SU-DHL-6 (cell line): ENCODE measurements around the gene CMA1.
"Not testable (repeated sequence)": the region's sequence is repeated elsewhere in the genome, so short reads cannot be mapped to it uniquely, and the experiment has no call there.

Experiments used
- H2AFZ ChIP-seq: fragments of 200-600 bp; sonication (generic); 2 replicates; pipeline ENCODE4 v1.6.1; 2014; ENCODE audit warnings: low read depth, mild to moderate bottlenecking, moderate library complexity, mixed read lengths, antibody characterized with exemption, low read length; ENCODE audit not compliant: severe bottlenecking
- H3F3A ChIP-seq: fragments of 200-600 bp; shearing (Covaris generic); 2 replicates; pipeline ENCODE4 v1.6.0; 2016; ENCODE audit warnings: antibody characterized with exemption, mild to moderate bottlenecking; ENCODE audit not compliant: insufficient read depth
- H3K27ac ChIP-seq: fragments of 200-600 bp; sonication (generic); 2 replicates; pipeline ENCODE4 v1.5.1; 2016; ENCODE audit warnings: low read depth, mild to moderate bottlenecking, low read length, moderate library complexity, mixed read lengths
- H3K27me3 ChIP-seq: fragments of 200-600 bp; sonication (generic), shearing (Covaris generic); 2 replicates; pipeline ENCODE4 v1.6.0; 2014; ENCODE audit warnings: mild to moderate bottlenecking, low read length
- H3K36me3 ChIP-seq: fragments of 200-600 bp; sonication (generic); 2 replicates; pipeline ENCODE4 v1.6.1; 2014; ENCODE audit warnings: mild to moderate bottlenecking, low read length, mixed read lengths
- H3K4me2 ChIP-seq: fragments of 300-600, 200-600 bp; shearing (Covaris generic), sonication (generic); 2 replicates; pipeline ENCODE4 v1.6.0; 2014; ENCODE audit warnings: low read length, low read depth, mild to moderate bottlenecking; ENCODE audit not compliant: poor library complexity, severe bottlenecking
- H3K4me3 ChIP-seq: fragments of 200-600 bp; sonication (generic); 2 replicates; pipeline ENCODE4 v1.5.1; 2014; ENCODE audit warnings: antibody characterized with exemption, low read length, mild to moderate bottlenecking, mixed read lengths; ENCODE audit not compliant: insufficient read depth, poor library complexity, severe bottlenecking
- H3K79me2 ChIP-seq: fragments of 200-600 bp; sonication (generic); 2 replicates; pipeline ENCODE4 v1.6.1; 2014; ENCODE audit warnings: mild to moderate bottlenecking, low read length, moderate library complexity; ENCODE audit not compliant: insufficient read depth
- H3K9ac ChIP-seq: fragments of 200-600 bp; sonication (generic); 2 replicates; pipeline ENCODE4 v1.7.0; 2014; ENCODE audit warnings: mild to moderate bottlenecking, low read length
- H3K9me2 ChIP-seq: fragments of 200-600 bp; sonication (generic); replicated peaks from 2 replicates; pipeline ENCODE4 v1.6.1; 2014; ENCODE audit warnings: low read length; ENCODE audit not compliant: insufficient read depth
- H3K9me3 ChIP-seq: fragments of 200-600 bp; sonication (generic); 2 replicates; pipeline ENCODE4 v1.6.1; 2014; ENCODE audit warnings: low read length, mixed read lengths; ENCODE audit not compliant: insufficient read depth
- H4K20me1 ChIP-seq: fragments of 200-600 bp; sonication (generic); 2 replicates; pipeline ENCODE4 v1.6.1; 2014; ENCODE audit warnings: low read depth, mild to moderate bottlenecking, antibody characterized with exemption, low read length, moderate library complexity, mixed read lengths
- EZH2phosphoT487 ChIP-seq: fragments of 200-600 bp; sonication (generic), shearing (Covaris generic); conservative IDR thresholded peaks from 2 replicates; pipeline ENCODE4 v1.6.1; 2018; ENCODE audit warnings: mild to moderate bottlenecking, antibody characterized with exemption, low read length, moderate library complexity, mixed read lengths
- TF ChIP-seq, protein P1 (sequence below): fragments of 200-600 bp; sonication (generic); IDR thresholded peaks from one replicate; pipeline ENCODE4 v1.5.1; 2017; ENCODE audit warnings: antibody characterized with exemption, mild to moderate bottlenecking, low read length, moderate library complexity; ENCODE audit not compliant: insufficient read depth, poor library complexity, severe bottlenecking

The CMA1 gene

GRCh38 chr14:24535737-24536136 lies 27.7 kb upstream of the CMA1 start:
- Histone ChIP-seq H3K36me3 (no peaks in the 10 kb centered on the region), H3F3A (no peaks in the 10 kb centered on the region), H3K27me3 (no peaks in the 10 kb centered on the region), H3K4me3 (no peak overlapping the region), H2AFZ (no peak overlapping the region), H3K9me2 (no peaks in the 10 kb centered on the region), H3K9me3 (no peaks in the 10 kb centered on the region), H4K20me1 (no peaks in the 10 kb centered on the region), H3K4me2 (no peak overlapping the region), H3K27ac (no peak overlapping the region), H3K79me2 (no peaks in the 10 kb centered on the region), H3K9ac (no peak overlapping the region)
- TF ChIP-seq, protein P1, sequence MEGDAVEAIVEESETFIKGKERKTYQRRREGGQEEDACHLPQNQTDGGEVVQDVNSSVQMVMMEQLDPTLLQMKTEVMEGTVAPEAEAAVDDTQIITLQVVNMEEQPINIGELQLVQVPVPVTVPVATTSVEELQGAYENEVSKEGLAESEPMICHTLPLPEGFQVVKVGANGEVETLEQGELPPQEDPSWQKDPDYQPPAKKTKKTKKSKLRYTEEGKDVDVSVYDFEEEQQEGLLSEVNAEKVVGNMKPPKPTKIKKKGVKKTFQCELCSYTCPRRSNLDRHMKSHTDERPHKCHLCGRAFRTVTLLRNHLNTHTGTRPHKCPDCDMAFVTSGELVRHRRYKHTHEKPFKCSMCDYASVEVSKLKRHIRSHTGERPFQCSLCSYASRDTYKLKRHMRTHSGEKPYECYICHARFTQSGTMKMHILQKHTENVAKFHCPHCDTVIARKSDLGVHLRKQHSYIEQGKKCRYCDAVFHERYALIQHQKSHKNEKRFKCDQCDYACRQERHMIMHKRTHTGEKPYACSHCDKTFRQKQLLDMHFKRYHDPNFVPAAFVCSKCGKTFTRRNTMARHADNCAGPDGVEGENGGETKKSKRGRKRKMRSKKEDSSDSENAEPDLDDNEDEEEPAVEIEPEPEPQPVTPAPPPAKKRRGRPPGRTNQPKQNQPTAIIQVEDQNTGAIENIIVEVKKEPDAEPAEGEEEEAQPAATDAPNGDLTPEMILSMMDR = no peak
- TF ChIP-seq EZH2phosphoT487 = no peak

DNA sequence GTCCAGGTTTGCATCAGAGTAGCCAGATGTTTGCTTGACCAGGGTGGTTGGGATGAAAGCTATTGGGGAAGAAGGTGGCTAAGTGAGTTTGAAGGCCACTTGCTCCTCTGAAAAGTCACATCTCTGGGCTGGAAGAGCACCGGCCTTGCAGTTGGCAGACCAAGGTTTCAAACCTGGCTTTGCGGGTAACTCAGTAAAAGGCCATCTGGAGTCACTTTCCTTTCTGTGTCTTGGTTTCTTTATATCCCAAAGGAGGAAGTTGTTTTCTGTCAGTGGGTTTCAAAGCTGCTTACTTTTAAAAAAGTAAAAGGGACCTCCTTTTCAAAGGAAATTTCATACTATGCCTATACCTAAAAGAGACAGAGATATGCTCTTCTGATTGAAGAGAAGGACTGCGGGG lies 26.2 kb upstream of the CMA1 start:
- H3K9me3 ChIP-seq = no peaks in the 10 kb centered on the region
- no peaks in the 10 kb centered on the region for H3K9me2 ChIP-seq
- no peak overlapping the region for H3K4me3 ChIP-seq
- no peak overlapping the region for H3K9ac ChIP-seq
- no peaks in the 10 kb centered on the region for H3K27me3 ChIP-seq
- H3K79me2 ChIP-seq = no peaks in the 10 kb centered on the region
- H3K27ac ChIP-seq = no peak overlapping the region
- H3K36me3 ChIP-seq = no peaks in the 10 kb centered on the region
- H4K20me1 ChIP-seq = no peaks in the 10 kb centered on the region
- H2AFZ ChIP-seq = no peak overlapping the region
- no peak overlapping the region for H3K4me2 ChIP-seq
- TF ChIP-seq EZH2phosphoT487 = no peak
- no peaks in the 10 kb centered on the region for H3F3A ChIP-seq

DNA sequence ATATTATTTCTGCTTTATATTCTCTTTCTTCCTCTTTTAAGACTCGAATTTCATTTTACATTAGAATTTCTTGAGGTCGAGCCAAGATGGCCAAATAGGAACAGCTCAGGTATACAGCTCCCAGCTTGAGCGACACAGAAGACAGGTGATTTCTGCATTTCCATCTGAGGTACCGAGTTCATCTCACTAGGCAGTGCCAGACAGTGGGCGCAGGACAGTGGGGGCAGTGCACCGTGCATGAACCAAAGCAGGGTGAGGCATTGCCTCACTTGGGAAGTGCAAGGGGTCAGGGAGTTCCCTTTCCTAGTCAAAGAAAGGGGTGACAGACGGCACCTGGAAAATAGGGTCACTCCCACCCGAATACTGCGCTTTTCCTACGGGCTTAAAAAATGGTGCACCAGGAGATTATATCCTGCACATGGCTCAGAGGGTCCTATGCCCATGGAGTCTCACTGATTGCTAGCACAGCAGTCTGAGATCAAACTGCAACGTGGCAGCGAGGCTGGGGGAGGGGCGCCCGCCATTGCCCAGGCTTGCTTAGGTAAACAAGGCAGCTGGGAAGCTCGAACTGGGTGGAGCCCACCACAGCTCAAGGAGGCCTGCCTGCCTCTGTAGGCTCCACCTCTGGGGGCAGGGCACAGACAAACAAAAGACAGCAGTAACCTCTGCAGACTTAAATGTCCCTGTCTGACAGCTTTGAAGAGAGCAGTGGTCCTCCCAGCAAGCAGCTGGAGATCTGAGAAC lies 18.0 kb upstream of the CMA1 start:
- not testable (repeated sequence) for H3K9me3 ChIP-seq, H3K4me2 ChIP-seq, H3K4me3 ChIP-seq, H3K27ac ChIP-seq, H2AFZ ChIP-seq, H3K9me2 ChIP-seq, H3K9ac ChIP-seq, H3F3A ChIP-seq, H3K36me3 ChIP-seq, H3K79me2 ChIP-seq, H4K20me1 ChIP-seq, H3K27me3 ChIP-seq

DNA sequence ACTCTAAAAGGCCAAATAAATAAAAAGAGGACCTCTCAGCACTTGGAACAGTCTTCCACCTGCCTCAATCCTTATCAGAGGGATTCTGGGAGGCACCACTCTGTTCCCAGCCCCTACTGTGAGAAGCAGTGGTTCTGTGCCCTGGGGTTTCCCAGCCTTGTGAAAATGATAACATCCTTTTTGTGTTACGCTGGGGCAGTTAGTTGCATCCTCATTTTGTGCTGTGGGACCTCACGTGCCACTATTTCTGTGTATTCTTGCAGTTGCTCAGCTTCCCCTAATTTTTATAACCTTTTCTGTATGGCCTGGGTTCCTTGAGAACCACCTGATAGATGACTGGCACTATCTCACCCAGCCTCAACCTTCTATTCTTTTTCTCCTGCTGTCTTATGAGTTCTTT lies 10.8 kb upstream of the CMA1 start:
- TF ChIP-seq, protein P1 = no peak
- no peak for TF ChIP-seq EZH2phosphoT487
- Histone ChIP-seq H4K20me1 (no peaks in the 10 kb centered on the region), H3K9me3 (no peaks in the 10 kb centered on the region)

More for the DNA sequence above, 10.8 kb upstream of the CMA1 start:
- Histone ChIP-seq H3K27me3 (0 out of 2 replicates have a peak, but pooled peaks cover 3% of the 10 kb centered on the region), H3F3A (no peaks in the 10 kb centered on the region), H3K9me2 (no peaks in the 10 kb centered on the region), H3K27ac (no peak overlapping the region), H2AFZ (no peak overlapping the region), H3K4me2 (no peak overlapping the region), H3K36me3 (no peaks in the 10 kb centered on the region), H3K9ac (no peak overlapping the region), H3K4me3 (no peak overlapping the region), H3K79me2 (no peaks in the 10 kb centered on the region)
